Measurements from ENCODE around the gene SLC35G1. TPM values are rescaled to one million over a fixed set of nuclear protein-coding genes. Genes with fewer than 3 reads are reported as not detected.
A peak's percentile ranks its signal among the peaks of the same experiment; 100 is the strongest.

SLC35G1 gene
- total and polyA plus RNA-seq, 2 of the 8 experiments (the other 6 are each of a cell fraction or from before 2014, with no cell fraction given): 6.2 to 6.4 TPM

DNA sequence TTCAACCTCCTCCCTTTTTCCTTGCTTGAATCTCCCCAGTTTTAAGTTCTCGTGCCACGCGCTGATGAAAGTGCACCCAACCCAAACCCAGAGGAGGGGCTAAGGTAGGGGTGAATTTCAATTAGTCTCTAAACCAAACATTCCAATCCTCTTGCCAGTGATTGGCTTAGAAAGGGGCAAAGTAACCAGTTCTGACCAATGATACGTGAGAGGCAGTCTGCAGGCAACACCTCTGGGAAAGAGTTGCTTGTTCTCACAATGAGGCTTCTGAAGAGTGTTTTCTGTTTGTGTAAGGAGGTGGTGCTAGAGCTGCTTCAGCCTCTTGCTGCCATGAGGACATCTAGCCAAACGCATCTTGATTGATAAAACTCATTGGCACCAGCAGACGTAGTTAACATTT lies 21.8 kb downstream of the SLC35G1 start (continued):
- TF ChIP-seq, protein P1, sequence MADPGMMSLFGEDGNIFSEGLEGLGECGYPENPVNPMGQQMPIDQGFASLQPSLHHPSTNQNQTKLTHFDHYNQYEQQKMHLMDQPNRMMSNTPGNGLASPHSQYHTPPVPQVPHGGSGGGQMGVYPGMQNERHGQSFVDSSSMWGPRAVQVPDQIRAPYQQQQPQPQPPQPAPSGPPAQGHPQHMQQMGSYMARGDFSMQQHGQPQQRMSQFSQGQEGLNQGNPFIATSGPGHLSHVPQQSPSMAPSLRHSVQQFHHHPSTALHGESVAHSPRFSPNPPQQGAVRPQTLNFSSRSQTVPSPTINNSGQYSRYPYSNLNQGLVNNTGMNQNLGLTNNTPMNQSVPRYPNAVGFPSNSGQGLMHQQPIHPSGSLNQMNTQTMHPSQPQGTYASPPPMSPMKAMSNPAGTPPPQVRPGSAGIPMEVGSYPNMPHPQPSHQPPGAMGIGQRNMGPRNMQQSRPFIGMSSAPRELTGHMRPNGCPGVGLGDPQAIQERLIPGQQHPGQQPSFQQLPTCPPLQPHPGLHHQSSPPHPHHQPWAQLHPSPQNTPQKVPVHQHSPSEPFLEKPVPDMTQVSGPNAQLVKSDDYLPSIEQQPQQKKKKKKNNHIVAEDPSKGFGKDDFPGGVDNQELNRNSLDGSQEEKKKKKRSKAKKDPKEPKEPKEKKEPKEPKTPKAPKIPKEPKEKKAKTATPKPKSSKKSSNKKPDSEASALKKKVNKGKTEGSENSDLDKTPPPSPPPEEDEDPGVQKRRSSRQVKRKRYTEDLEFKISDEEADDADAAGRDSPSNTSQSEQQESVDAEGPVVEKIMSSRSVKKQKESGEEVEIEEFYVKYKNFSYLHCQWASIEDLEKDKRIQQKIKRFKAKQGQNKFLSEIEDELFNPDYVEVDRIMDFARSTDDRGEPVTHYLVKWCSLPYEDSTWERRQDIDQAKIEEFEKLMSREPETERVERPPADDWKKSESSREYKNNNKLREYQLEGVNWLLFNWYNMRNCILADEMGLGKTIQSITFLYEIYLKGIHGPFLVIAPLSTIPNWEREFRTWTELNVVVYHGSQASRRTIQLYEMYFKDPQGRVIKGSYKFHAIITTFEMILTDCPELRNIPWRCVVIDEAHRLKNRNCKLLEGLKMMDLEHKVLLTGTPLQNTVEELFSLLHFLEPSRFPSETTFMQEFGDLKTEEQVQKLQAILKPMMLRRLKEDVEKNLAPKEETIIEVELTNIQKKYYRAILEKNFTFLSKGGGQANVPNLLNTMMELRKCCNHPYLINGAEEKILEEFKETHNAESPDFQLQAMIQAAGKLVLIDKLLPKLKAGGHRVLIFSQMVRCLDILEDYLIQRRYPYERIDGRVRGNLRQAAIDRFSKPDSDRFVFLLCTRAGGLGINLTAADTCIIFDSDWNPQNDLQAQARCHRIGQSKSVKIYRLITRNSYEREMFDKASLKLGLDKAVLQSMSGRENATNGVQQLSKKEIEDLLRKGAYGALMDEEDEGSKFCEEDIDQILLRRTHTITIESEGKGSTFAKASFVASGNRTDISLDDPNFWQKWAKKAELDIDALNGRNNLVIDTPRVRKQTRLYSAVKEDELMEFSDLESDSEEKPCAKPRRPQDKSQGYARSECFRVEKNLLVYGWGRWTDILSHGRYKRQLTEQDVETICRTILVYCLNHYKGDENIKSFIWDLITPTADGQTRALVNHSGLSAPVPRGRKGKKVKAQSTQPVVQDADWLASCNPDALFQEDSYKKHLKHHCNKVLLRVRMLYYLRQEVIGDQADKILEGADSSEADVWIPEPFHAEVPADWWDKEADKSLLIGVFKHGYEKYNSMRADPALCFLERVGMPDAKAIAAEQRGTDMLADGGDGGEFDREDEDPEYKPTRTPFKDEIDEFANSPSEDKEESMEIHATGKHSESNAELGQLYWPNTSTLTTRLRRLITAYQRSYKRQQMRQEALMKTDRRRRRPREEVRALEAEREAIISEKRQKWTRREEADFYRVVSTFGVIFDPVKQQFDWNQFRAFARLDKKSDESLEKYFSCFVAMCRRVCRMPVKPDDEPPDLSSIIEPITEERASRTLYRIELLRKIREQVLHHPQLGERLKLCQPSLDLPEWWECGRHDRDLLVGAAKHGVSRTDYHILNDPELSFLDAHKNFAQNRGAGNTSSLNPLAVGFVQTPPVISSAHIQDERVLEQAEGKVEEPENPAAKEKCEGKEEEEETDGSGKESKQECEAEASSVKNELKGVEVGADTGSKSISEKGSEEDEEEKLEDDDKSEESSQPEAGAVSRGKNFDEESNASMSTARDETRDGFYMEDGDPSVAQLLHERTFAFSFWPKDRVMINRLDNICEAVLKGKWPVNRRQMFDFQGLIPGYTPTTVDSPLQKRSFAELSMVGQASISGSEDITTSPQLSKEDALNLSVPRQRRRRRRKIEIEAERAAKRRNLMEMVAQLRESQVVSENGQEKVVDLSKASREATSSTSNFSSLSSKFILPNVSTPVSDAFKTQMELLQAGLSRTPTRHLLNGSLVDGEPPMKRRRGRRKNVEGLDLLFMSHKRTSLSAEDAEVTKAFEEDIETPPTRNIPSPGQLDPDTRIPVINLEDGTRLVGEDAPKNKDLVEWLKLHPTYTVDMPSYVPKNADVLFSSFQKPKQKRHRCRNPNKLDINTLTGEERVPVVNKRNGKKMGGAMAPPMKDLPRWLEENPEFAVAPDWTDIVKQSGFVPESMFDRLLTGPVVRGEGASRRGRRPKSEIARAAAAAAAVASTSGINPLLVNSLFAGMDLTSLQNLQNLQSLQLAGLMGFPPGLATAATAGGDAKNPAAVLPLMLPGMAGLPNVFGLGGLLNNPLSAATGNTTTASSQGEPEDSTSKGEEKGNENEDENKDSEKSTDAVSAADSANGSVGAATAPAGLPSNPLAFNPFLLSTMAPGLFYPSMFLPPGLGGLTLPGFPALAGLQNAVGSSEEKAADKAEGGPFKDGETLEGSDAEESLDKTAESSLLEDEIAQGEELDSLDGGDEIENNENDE (IDR thresholded peaks at IDR 0.05; ENCODE audit: insufficient replicate concordance, low read length): no peak
- TF ChIP-seq SP1 (IDR thresholded peaks at IDR 0.05; ENCODE audit: low read depth, low read length): peak; percentile 88

Data from H1 (cell line).